Cerebellar nuclear complex (tissue), 1 donor: ENCODE results near the gene UBTF.

Source experiments
- DNase-seq, 2 experiments: peaks; one replicate each; lab custom pipeline; 2025; lab: John Stamatoyannopoulos, UW

Gene UBTF

DNA sequence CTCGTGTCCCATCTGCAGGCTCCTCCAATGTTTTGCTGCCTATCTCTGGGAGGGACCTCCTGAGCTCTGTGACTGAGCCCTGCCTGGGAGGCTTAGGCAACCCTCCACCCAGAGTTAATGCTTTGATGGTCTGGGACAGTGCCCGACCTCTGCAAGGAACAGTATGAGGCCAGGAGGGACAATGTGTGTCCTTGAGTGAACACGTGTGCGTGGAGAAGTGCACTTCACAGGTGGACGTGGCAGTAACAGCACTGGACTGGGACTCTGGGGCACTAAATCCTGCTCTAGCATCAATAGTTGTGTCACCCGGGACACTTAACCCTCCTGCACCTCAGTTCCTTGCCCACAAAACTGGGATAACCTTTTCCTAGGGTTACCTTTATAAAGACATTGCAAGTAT, 4.6 kb downstream of the UBTF start:
- DNase-seq, result no peak

GRCh38 chr17:44214230-44214494, 5.3 kb downstream of the UBTF start:
- no peak for DNase-seq

- DNase-seq, result no peak
These were observed 5.9 kb downstream of the UBTF start for GRCh38 chr17:44213403-44214229.

DNA sequence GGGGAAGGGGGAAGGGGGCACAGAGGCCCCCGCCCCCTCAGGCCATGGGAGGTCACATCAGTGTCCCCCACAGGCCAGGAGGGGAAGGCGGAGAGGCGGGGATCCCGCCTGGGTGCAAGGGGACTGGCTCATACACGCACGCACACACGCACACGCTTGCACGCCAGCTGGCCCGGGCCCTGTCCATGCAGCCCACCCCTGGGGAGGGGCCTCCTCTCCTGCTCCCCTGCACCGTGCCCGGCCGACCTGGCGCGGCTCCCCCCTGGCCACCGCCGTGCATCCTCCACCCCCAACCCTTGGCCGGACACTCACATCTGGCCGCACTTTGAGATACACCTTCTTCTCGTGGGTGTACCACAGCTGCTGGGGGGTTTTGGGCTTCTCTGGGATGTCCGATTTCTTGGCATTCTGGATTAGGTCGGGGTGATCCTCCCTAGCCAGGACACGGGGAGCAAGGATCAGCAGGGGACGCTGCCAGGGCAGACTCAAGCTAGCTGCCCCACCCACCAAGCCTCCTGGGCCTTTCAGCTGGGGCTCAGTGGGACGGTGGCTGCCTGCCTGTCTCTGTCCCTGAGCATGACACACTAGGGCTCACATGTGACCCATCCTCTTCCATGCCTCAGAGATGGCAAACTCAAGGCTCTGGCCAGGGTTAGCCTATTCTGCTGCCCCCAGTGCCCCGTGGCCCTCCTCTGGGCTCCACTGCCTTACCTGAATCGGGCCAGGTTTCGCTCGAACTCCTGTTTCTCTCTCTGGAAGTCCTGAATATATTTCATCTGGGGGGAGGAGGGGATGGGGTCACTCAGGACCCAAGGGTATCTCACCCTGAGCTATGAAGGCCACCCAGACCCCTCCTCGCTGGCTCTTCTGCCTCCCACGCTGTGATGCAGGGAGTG, 6.7 kb downstream of the UBTF start:
- no peak for DNase-seq

DNA sequence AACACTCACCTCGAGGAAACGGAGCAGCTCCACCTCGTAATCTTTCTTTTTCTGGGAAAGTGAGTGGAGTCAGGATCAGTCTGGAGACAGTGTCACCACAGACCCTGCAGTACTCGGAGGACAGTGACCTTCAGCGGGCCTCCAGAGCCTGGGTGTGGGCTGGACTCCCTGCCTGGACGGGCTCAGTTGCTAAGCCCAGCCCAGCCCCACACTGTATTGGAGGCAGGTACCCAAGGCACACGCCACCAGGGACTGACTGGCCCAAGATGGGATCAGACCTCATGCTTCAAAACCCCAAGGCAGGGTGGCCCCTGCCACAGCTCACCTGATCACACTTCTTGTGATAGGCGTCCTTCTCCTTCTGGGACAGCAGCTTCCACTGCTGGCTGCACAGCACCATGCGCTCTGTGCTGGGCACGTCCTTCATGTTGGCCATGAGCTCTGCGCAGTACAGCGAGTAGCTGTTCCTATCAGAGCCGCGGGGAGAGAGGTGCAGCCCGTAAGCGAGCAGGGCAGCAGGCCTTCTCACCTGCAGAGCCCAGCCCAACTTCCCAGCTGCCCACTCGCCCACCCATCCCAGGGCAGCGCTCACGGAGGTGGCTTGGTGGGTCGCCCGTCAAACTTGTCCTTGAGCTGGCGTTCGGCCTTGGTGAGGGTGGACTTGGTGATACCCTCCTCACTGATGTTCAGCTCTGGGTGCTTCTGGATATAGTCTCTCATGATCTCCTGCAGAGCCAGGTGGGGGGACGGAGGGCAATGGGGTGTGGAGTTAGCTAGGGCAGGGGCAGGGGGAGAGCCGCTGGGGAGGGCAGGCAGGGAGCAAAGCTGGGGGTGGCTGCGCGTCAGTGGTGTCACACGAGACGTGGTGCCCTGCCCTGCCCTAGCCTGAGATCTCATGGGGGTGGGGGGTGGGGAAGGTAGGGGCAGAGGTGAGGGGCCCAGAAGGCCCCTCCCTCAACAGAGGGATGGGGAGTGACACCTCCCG, 7.9 kb downstream of the UBTF start:
- no peak for DNase-seq

- DNase-seq, result peak in 1 of 2 experiments; percentile 38
These were observed 8.9 kb downstream of the UBTF start for GRCh38 chr17:44210342-44211192.

DNA sequence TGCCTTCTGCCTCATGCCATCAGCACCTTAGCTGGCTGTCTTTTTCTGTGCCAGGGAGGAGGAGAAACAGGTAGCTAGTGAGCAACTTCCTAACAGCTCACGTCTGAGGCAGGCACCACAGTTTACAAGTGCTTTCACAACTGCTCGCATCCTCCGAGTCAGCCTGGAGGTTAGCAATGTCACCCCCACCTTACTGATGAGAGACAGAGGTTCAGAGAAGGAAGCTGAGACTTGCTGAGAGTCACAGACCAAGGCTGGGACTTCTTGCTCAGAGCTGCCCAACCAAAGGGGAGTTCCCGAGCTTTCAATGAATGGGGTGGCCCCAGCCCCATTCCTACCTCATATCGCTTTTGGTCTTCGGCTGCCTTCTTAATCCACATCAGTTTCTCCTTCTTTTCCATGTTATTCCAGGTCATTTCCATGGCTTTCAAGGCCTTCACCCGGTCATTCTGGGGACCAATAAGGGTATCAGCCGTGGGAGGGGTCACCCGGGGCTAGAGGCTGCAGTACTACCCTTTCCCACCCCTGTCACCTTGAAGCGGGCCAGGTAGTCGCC, 9.6 kb downstream of the UBTF start:
- DNase-seq, result no peak

GRCh38 chr17:44207743-44208142, 11.7 kb downstream of the UBTF start:
- DNase-seq, result no peak

GRCh38 chr17:44207319-44207718, 12.2 kb downstream of the UBTF start:
- DNase-seq, result no peak

- no peak for DNase-seq
These were observed 12.7 kb downstream of the UBTF start for GRCh38 chr17:44206825-44207155.

DNA sequence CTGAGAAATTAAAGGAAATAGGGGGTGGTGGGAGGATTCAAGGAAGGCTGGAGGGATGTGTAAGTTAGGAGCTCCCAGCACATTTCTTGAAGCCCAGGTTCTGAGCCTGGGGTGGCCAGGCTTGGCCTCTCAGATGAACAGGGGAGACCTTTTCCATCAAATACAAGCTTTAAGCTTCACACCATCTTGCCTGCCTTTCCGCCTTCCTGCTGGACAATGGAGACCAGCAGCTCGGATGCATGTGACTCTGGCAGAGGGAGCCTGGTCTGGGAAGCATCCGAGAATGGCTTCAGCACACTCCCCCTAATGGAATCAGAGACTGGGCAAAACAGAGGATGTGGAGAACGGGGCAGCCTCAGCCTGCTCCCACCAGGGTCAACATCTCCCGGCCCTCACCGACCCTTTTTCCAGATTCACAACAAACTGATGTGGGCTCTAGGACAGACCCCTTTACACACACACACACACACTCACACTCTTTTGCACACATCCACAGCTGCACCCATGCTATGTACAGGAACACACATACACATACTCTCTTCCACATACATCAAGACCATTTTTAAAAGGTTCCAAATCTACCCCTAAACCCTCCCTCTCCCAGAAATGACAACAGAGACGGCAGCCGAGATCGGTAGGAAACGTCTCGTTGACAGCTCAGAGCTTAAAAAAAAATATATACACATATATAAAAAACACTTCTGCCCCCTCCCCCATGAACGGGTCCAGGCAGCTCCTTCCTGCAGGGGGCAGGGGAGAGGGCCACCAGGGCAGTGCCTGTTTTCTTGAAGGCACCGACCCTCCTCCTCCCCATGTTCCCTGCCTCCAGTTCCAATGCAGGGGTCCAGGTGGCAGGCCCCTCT, 13.3 kb downstream of the UBTF start:
- no peak for DNase-seq

DNA sequence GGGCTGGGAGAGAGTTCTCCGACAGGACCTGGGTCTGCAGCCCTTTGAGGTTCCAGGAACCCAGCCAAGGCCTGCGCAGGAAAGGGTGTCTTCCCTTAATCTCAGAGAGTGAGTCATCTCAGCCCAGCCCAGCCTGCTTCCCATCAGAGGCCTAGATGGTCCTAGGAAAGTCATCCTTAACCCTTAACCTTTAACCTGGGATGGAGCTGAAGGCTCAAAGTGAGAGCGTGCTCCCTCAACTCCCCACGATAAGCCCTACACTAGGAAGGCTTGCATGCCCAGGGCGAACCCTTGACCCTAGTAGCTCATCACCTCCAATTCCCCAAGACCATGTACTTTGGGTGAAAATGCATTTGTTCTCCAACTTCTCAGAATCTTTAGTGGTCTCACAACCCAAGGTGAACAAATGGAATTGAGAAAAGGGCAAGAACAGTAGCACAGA, 15.0 kb downstream of the UBTF start:
- no peak for DNase-seq

- DNase-seq, result no peak
These were observed 15.6 kb downstream of the UBTF start for GRCh38 chr17:44203731-44204440.

DNA sequence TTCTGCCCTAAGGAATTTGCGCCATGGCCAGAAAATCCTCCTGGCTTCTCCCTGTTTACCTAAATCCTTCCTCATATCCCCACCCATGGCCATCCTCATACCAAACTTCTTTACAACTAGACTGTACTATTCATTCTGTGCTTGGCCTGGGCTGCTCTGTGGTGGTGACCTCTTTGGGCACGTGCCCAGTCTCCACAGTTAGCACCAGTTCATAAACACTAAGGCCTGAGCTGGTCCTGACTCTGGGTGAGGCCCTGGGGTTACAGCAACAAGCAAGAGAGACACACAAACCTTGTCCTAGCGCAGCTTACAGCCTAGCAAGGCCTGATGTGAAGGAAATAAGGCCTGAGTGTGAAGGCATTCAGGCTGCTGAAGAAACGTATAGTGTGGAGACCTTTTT, 16.7 kb downstream of the UBTF start:
- DNase-seq, result no peak

GRCh38 chr17:44200478-44201155, 18.9 kb downstream of the UBTF start:
- no peak for DNase-seq

DNA sequence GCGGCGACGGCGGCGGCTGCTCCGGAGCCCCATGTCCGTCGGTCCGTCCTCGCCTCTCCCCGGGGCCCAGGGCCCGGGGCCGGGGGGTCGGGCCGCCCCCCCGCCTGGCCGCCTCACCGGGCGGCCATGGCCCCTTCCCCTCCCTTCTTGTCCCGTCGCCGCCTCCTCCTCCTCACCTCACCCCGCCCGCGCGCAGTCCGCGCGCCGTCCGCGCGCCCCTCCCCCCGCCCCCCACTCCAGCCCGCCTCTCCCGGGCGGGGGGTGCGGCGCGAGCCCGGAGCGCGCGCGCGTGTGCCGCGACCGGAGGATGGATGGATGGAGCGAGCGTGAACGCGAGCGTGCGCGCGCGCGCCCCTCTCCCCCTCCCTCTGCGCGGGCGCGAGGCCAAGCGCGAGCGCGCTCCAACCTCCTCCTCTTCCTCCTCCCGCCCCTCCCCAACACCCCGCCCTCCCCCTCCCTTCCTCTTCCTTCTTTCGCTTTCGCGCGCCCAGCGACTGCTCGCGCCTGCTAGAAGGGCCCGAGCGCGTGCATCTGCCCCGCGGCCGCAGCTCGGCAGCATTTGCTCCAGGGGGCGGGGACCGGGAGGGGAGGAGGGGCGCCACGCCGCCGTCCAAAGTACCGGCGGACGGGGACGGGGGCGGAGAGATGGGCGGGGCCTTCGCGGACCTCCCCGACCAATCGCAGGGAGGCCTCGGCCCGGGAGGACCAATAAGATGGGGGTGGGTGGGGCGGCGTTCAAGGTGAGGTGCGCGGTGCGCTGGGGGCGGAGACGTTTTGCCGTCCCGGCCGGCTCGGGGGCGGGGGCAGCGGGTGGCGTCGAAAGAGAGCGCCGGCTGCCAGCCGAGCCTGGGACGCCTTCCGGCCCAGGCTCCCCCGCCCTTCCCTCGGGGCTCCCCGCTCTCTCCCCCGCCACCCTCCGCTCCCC, 19.7 kb downstream of the UBTF start, which contains the start of gene ATXN7L3:
TSS of gene ATXN7L3 (minus strand) at position 332 of the 925 bp plus-strand sequence. CDS start 1,814 bp downstream, outside the sequence.
- DNase-seq, result peak; percentile 40 to 78
